GM18951 (cell line): ENCODE data around the gene ITIH3.

Experiments
- POLR2A ChIP-seq: IDR thresholded peaks from 4 replicates; pipeline ENCODE4 v1.6.1; 2011; ENCODE audit warnings: mild to moderate bottlenecking; ENCODE audit not compliant: insufficient read length, insufficient read depth; ENCODE audit errors: extremely low read depth
- in situ Hi-C: fragments of 300-500 bp; cut with MboI; formaldehyde crosslinking; loops from one replicate; pipeline ENCODE4 v1.12.0; 2022; ENCODE audit warnings: low sequenced_read_pairs, mixed read lengths, inconsistent platforms; ENCODE audit not compliant: unreplicated experiment

The ITIH3 gene

DNA sequence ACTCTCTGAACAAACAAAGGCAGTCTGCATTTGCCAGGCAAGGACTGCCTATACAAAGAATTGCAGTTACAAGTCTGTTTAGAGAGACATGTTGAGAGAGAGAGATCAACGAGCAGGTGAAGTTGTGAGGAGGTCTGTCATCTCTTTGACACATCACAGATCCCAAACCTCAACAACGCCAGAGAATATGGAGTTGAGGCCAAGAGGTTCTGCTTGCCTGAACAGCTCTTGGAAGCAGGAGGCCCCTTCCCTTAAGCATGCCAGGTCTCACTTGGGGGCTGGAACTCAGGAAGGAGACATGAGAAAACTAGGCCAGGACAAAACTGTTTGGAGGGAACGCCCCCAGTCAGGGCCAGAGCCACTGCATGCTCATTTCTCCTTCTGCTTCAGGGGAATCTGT, 62.5 kb downstream of the ITIH3 start:
- no peak for TF ChIP-seq POLR2A

GRCh38 chr3:52857864-52858263, 63.3 kb downstream of the ITIH3 start:
- TF ChIP-seq POLR2A: no peak
- in situ Hi-C loops: no loop called here

More for the DNA sequence above, 62.5 kb downstream of the ITIH3 start:
- in situ Hi-C loops: no loop called here
